Activated CD4-positive, alpha-beta T cell treated with anti-CD3 and anti-CD28 coated beads, Interleukin-2, amount 50 U/mL, for 16 hours (primary cell): ENCODE data around the gene SYTL3.
A peak's percentile ranks its signal among the peaks of the same experiment; 100 is the strongest.
"Not testable (repeated sequence)": the region's sequence is repeated elsewhere in the genome, so short reads cannot be mapped to it uniquely, and the experiment has no call there.

Source experiments
- DNase-seq: peaks from one replicate; pipeline ENCODE4 v3.0.0-alpha.2; 2020

SYTL3 gene

GRCh38 chr6:158780988-158781691 is 131.3 kb downstream of the SYTL3 start:
- no peak for DNase-seq

GRCh38 chr6:158781692-158782373 is 132.0 kb downstream of the SYTL3 start:
- no peak for DNase-seq

- DNase-seq: no peak
Measured at GRCh38 chr6:158782432-158783166, 132.7 kb downstream of the SYTL3 start.

- no peak for DNase-seq
Measured at GRCh38 chr6:158783167-158783450, 133.3 kb downstream of the SYTL3 start.

GRCh38 chr6:158783851-158784250 is 134.0 kb downstream of the SYTL3 start:
- DNase-seq: no peak

GRCh38 chr6:158784505-158784904 is 134.7 kb downstream of the SYTL3 start:
- DNase-seq: no peak

GRCh38 chr6:158785036-158785435 is 135.2 kb downstream of the SYTL3 start:
- no peak for DNase-seq

- no peak for DNase-seq
Measured at GRCh38 chr6:158786645-158787304, 136.9 kb downstream of the SYTL3 start.

GRCh38 chr6:158787395-158787794 is 137.5 kb downstream of the SYTL3 start:
- DNase-seq: no peak

- peak; percentile 48 for DNase-seq
Measured at GRCh38 chr6:158789115-158789917, 139.5 kb downstream of the SYTL3 start.

- no peak for DNase-seq
Measured at GRCh38 chr6:158791274-158791855, 141.5 kb downstream of the SYTL3 start.

- DNase-seq: not testable (repeated sequence)
Measured at GRCh38 chr6:158792505-158792904, 142.7 kb downstream of the SYTL3 start.

GRCh38 chr6:158793432-158793831 is 143.6 kb downstream of the SYTL3 start:
- DNase-seq: peak; percentile 48

- no peak for DNase-seq
Measured at GRCh38 chr6:158795516-158795915, 145.7 kb downstream of the SYTL3 start.

GRCh38 chr6:158796353-158796752 is 146.5 kb downstream of the SYTL3 start:
- DNase-seq: no peak

GRCh38 chr6:158797331-158798310 is 147.8 kb downstream of the SYTL3 start:
- DNase-seq: no peak

- DNase-seq: no peak
Measured at GRCh38 chr6:158798311-158798710, 148.5 kb downstream of the SYTL3 start.

GRCh38 chr6:158799051-158799792 is 149.4 kb downstream of the SYTL3 start:
- DNase-seq: no peak

- no peak for DNase-seq
Measured at GRCh38 chr6:158801655-158802294, 151.9 kb downstream of the SYTL3 start.

GRCh38 chr6:158803733-158804143 is 153.9 kb downstream of the SYTL3 start:
- peak; percentile 62 for DNase-seq
